GM19099 (cell line): ENCODE results near the gene IQCK.

Experiments used
- POLR2A ChIP-seq: IDR thresholded peaks from 3 replicates; pipeline ENCODE4 v1.6.1; 2011; ENCODE audit warnings: low read depth; ENCODE audit not compliant: insufficient read length; ENCODE audit errors: extremely low read depth

IQCK gene

DNA sequence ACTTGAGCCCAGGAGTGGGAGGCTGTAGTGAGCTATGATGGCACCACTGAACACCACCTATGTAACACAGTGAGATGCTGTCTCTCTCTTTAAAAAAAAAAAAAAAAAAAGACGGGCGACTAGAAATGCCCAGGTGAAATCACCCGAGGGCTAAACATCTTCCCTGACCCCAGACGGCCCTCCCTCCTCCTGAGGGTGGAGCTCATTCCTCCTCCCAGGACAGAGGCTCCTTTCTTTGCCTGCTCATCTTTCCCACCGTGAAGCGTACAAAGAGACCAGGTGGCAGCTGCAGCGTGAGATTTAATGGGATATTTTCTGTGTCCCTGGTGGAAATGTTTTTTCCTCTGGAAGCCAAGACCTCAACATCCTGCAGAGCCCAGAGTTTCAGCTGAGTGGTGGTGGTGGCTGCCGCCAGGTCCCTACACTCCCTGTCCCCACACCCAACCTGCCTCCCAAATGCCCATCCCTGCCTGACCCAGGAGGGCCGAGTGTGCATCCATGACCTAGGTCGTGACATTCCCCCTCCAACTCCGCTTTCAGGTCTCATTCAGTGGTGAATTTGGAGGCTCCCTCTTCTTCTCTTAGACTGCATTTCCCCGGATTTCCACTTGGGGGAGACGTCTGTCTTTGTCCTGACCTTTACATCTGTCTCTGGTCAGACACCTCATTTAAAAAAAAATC lies 181.0 kb downstream of the IQCK start:
- TF ChIP-seq POLR2A: no peak

DNA sequence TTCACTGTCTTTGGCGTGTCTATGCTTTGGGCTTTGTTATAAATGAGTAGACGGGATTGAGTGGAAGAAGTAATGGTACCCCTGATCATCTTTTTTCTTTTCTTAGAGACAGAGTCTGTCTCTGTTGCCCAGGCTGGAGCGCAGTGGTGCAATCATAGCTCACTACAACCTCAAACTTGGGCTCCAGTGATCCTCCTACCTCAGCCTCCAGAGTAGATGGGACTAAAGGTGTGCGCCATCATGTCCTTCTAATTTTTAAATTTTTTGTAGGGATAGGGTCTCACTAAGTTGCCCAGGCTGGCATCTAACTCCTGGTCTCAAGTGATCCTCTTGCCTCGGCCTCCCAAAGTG lies 181.5 kb downstream of the IQCK start:
- no peak for TF ChIP-seq POLR2A

DNA sequence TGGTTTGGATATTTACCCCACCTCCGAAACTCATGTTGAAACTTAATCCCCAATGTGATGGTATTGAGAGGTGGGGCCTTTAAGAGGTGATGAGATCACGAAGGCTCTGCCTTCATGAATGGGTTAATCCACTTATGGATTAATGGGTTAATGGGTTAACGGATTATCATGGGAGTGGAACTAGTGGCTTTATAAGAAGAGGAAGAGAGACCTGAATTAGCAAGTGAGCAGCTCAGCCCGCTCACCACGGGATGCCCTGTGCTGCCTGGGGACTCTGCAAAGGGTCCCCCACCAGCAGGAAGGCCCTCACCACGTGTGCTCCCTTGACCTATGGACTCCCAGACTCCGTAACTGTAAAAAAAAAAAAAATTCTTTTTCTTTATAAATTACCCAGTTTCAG lies 183.1 kb downstream of the IQCK start:
- TF ChIP-seq POLR2A: no peak

DNA sequence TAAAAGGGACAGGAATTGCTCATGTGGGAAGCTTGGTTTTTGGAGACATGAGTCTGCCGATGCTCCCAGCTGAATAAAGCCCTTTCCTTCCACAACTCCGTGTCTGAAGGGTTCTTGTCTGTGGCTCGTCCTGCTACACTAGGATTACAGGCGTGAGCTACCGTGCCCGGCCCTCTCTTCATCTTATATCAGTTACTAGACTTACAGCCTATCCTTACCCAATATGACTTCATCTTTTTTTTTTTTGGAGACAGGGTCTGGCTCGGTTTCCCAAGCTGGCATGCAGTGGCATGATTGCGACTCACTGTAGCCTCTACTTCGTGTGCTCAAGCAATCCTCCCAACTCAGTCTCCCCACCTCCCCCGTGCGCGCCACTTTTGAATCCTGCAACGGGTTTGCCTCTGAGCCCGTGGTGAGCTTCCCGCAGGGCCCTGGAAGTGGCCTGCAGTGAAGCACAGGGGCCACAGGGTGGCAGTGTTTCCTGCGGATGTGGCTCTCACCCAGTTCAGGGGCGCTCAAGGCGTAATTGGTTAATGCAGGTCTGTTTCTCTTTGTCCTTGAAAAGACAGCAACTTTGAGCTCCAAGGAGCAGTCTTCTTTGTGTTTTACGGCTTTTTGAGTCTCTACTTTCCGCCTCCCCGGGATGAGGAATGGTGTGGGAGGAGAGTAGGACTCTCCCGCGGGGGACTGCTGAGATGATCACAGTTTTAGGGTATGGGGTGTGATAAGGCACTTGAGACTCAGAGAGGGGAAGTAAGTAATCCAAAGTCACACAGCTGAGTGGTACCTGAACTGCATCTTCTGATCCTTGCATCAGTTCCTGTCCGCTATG lies 189.3 kb downstream of the IQCK start:
- no peak for TF ChIP-seq POLR2A
